Measurements from ENCODE around the gene FUZ. TPM values are rescaled to one million over a fixed set of nuclear protein-coding genes. Genes with fewer than 3 reads are reported as not detected.

FUZ gene
- total and polyA plus RNA-seq, 2 of the 8 experiments (the other 6 are each of a cell fraction or from before 2014, with no cell fraction given) = 28.4 to 33.9 TPM

DNA sequence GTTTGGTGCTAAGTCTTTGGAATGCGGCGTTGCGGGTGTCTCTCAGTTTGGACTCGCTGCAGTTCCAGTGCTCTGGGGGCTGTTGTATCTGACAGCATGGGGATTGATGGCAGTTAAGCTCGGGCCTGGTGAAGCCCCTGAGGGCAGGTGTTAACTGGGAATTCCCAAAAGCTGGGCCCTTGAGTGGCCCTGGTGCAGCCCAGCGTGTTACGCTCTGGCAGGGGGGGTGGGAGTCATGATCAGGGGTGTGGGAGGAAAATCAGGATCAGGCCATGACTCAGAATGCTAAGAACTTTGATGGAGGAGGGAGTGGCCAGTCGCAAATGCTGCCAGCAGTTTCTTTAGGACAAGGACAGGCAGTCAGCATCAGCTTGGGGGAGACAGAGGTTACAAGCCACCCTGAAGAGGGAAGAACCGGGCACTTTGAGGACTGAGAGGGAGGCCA is 26.7 kb downstream of the FUZ start (continued):
- TF ChIP-seq POU5F1 (IDR thresholded peaks at IDR 0.05; ENCODE audit: low read depth, low read length) (no peak), SIRT6 (IDR thresholded peaks at IDR 0.05; ENCODE audit: low read length) (no peak), TBP (IDR thresholded peaks at IDR 0.05; ENCODE audit: low read depth, low read length) (no peak), BCL11A (IDR thresholded peaks at IDR 0.05; ENCODE audit: low read depth in 2 of 2, low read length in 2 of 2) (no peak), RXRA (IDR thresholded peaks at IDR 0.05; ENCODE audit: insufficient read depth, low read depth, low read length) (no peak)

Data from H1 (cell line).